ENCODE measurements around the gene METTL25. TPM values are rescaled to one million over a fixed set of nuclear protein-coding genes. Genes with fewer than 3 reads are reported as not detected.

The METTL25 gene
- total and polyA plus RNA-seq, 12 donors = 4.0 to 28.8 (median 18.5) TPM

- 87 to 96% (median 94%) methylated on average over 3 of the region's 3 CpGs for WGBS, 4 donors
- no peak for DNase-seq
Measured at GRCh38 chr12:82415402-82415801, 57.1 kb downstream of the METTL25 start.

GRCh38 chr12:82425241-82425640, 66.9 kb downstream of the METTL25 start:
- intact Hi-C loops (cut with DNase I) = no loop called here
- no peak overlapping the region for H3K4me3 ChIP-seq
- no peaks in the 10 kb centered on the region for H3K9me3 ChIP-seq (replicated peaks in 1 of 3)
- WGBS, 4 donors = 80 to 89% (median 84%) methylated on average over 2 of the region's 2 CpGs
- no peaks in the 10 kb centered on the region for H3K36me3 ChIP-seq (replicated peaks in 1 of 2)
- H3K4me1 ChIP-seq (replicated peaks in 1 of 2) = no peaks in the 10 kb centered on the region
- no peak overlapping the region for H3K27ac ChIP-seq
- no peaks in the 10 kb centered on the region for H3K27me3 ChIP-seq
- DNase-seq = no peak
- TF ChIP-seq CTCF (IDR thresholded peaks at IDR 0.05) = no peak
- TF ChIP-seq POLR2A (IDR thresholded peaks at IDR 0.05) = no peak

More at GRCh38 chr12:82415402-82415801, 57.1 kb downstream of the METTL25 start:
- H3K27ac ChIP-seq = no peak overlapping the region
- H3K9me3 ChIP-seq (replicated peaks in 1 of 3) = no peaks in the 10 kb centered on the region
- TF ChIP-seq POLR2A (IDR thresholded peaks at IDR 0.05) = no peak
- no peaks in the 10 kb centered on the region for H3K36me3 ChIP-seq (replicated peaks in 1 of 2)
- no peaks in the 10 kb centered on the region for H3K27me3 ChIP-seq
- no peak overlapping the region for H3K4me3 ChIP-seq
- intact Hi-C loops (cut with DNase I) = no loop called here
- peaks cover 0 to 4% of the 10 kb centered on the region in 2 donors for H3K4me1 ChIP-seq (replicated peaks in 1 of 2)

GRCh38 chr12:82426081-82426480, 67.8 kb downstream of the METTL25 start:
- DNase-seq = no peak
- H3K4me3 ChIP-seq = no peak overlapping the region
- H3K27me3 ChIP-seq = no peaks in the 10 kb centered on the region
- no peaks in the 10 kb centered on the region for H3K9me3 ChIP-seq (replicated peaks in 1 of 3)
- 56 to 68% (median 64%) methylated on average over 4 of the region's 4 CpGs for WGBS, 4 donors
- H3K27ac ChIP-seq = no peak overlapping the region
- no peaks in the 10 kb centered on the region for H3K4me1 ChIP-seq (replicated peaks in 1 of 2)
- no peaks in the 10 kb centered on the region for H3K36me3 ChIP-seq (replicated peaks in 1 of 2)
- intact Hi-C loops (cut with DNase I) = no loop called here
- TF ChIP-seq POLR2A (IDR thresholded peaks at IDR 0.05) (no peak), CTCF (IDR thresholded peaks at IDR 0.05) (no peak)

GRCh38 chr12:82426586-82426985, 68.3 kb downstream of the METTL25 start:
- intact Hi-C loops (cut with DNase I) = no loop called here
- no peaks in the 10 kb centered on the region for H3K36me3 ChIP-seq (replicated peaks in 1 of 2)
- 97 to 99% (median 98%) methylated on average over 2 of the region's 2 CpGs for WGBS, 4 donors
- H3K27me3 ChIP-seq = no peaks in the 10 kb centered on the region
- TF ChIP-seq POLR2A (IDR thresholded peaks at IDR 0.05) (no peak), CTCF (IDR thresholded peaks at IDR 0.05) (no peak)
- H3K27ac ChIP-seq = no peak overlapping the region
- no peaks in the 10 kb centered on the region for H3K9me3 ChIP-seq (replicated peaks in 1 of 3)
- no peak for DNase-seq
- H3K4me1 ChIP-seq (replicated peaks in 1 of 2) = no peaks in the 10 kb centered on the region
- H3K4me3 ChIP-seq = no peak overlapping the region

- Histone ChIP-seq H3K4me3 (no peak overlapping the region), H3K27ac (no peak overlapping the region), H3K27me3 (no peaks in the 10 kb centered on the region), H3K36me3 (replicated peaks in 1 of 2) (no peaks in the 10 kb centered on the region), H3K9me3 (replicated peaks in 1 of 3) (no peaks in the 10 kb centered on the region), H3K4me1 (replicated peaks in 1 of 2) (no peaks in the 10 kb centered on the region)
- WGBS, 4 donors = 85 to 96% (median 88%) methylated on average over 3 of the region's 3 CpGs
- DNase-seq = no peak
- TF ChIP-seq CTCF (IDR thresholded peaks at IDR 0.05) = no peak
- no peak for TF ChIP-seq POLR2A (IDR thresholded peaks at IDR 0.05)
- intact Hi-C loops (cut with DNase I) = no loop called here
Measured at GRCh38 chr12:82430541-82431145, 72.3 kb downstream of the METTL25 start.

All from adrenal gland (tissue), 12 donors.